Measurements from ENCODE around the gene CD2BP2.
A peak's percentile ranks its signal among the peaks of the same experiment; 100 is the strongest.
"Not testable (repeated sequence)": the region's sequence is repeated elsewhere in the genome, so short reads cannot be mapped to it uniquely, and the experiment has no call there.

Gene CD2BP2

GRCh38 chr16:30310937-30311336 is 44.2 kb downstream of the CD2BP2 start:
- not testable (repeated sequence) for H3K27me3 ChIP-seq (ENCODE audit: insufficient read depth, low read depth); H3K36me3 ChIP-seq (ENCODE audit: insufficient read depth); H3K9ac ChIP-seq; H3K4me3 ChIP-seq (IDR thresholded peaks at IDR 0.05; ENCODE audit: insufficient read depth, low read depth, low read length); H3K4me2 ChIP-seq; H3K79me2 ChIP-seq (ENCODE audit: insufficient read depth, low read depth); H2AFZ ChIP-seq (ENCODE audit: low read depth); H4K20me1 ChIP-seq (ENCODE audit: insufficient read depth); H3K27ac ChIP-seq
- H3K4me1 ChIP-seq (ENCODE audit: low read depth, poor library complexity, severe bottlenecking), result peaks cover 41% of the 10 kb centered on the region

- H3K4me2 ChIP-seq, result peak overlapping the region; percentile 90
- H3K4me3 ChIP-seq (IDR thresholded peaks at IDR 0.05; ENCODE audit: insufficient read depth, low read depth, low read length), result not testable (repeated sequence)
Observed at GRCh38 chr16:30309255-30309654, 45.9 kb downstream of the CD2BP2 start.

More at GRCh38 chr16:30309255-30309654, 45.9 kb downstream of the CD2BP2 start:
- not testable (repeated sequence) for H4K20me1 ChIP-seq (ENCODE audit: insufficient read depth); H3K36me3 ChIP-seq (ENCODE audit: insufficient read depth); H2AFZ ChIP-seq (ENCODE audit: low read depth); H3K9ac ChIP-seq; H3K79me2 ChIP-seq (ENCODE audit: insufficient read depth, low read depth); H3K27me3 ChIP-seq (ENCODE audit: insufficient read depth, low read depth)
- peak overlapping the region; percentile 51 for H3K27ac ChIP-seq
- H3K4me1 ChIP-seq (ENCODE audit: low read depth, poor library complexity, severe bottlenecking), result peaks cover 41% of the 10 kb centered on the region
